ENCODE measurements around the gene USH1C.

Gene USH1C

GRCh38 chr11:17544181-17544622 lies at the start of gene USH1C:
TSS of gene USH1C (minus strand) at chr11:17544416. CDS start at chr11:17544307, 109 bp downstream.
- Histone ChIP-seq H3K4me3 (ENCODE audit: low read depth, low read length) (peak within 1 kb of the TSS; percentile 70), H3K9ac (ENCODE audit: low read depth, low read length) (peak within 1 kb of the TSS; percentile 54), H3K27me3 (ENCODE audit: control insufficient read depth, insufficient read depth, low read length) (peaks cover 32% of the 10 kb centered on the region), H3K9me3 (ENCODE audit: control insufficient read depth, insufficient read depth, low read length) (no peaks in the 10 kb centered on the region), H3K36me3 (ENCODE audit: control insufficient read depth, insufficient read depth, low read length) (no peaks in the 10 kb centered on the region), H3K4me1 (ENCODE audit: control insufficient read depth, insufficient read depth, low read length) (peaks cover 6% of the 10 kb centered on the region)

DNA sequence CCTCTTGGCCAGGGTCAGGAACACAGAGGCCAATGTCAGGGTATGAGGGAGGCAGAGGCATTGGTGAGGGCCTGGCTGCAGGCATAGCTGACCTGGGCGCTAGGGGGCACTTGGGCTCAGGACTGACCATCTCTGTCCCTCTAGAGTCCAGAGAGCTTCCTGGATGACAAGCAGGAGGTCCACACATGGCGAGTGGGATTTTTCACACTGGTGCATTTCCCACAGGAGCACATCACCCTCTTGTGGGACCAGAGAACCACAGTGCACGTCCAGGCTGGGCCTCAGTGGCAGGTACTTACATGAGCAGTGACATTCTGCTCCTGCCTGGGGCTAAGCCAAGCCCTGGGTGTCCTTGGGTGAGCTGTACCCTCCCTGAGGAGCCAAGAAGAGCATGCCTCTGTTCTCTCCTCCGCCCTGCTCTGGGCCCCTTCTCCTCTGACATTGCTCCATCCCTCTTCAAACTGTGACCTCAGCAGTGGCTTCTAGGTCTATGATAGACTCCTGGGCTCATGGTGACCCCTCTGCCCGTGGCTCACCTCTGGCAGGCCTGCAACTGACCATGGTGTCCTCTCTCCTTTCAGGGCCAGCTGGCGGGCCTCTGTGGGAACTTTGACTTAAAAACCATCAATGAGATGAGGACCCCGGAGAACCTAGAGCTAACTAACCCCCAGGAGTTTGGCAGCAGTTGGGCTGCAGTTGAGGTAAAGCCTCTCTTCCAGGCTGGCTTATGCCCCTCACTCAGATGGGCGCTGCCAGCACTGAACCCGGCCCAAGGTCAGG lies 49.4 kb upstream of the USH1C start:
- Histone ChIP-seq H3K4me3 (ENCODE audit: low read depth, low read length) (no peak overlapping the region), H3K36me3 (ENCODE audit: control insufficient read depth, insufficient read depth, low read length) (no peaks in the 10 kb centered on the region), H3K27me3 (ENCODE audit: control insufficient read depth, insufficient read depth, low read length) (peaks cover 9% of the 10 kb centered on the region), H3K9ac (ENCODE audit: low read depth, low read length) (no peak overlapping the region), H3K9me3 (ENCODE audit: control insufficient read depth, insufficient read depth, low read length) (no peaks in the 10 kb centered on the region), H3K4me1 (ENCODE audit: control insufficient read depth, insufficient read depth, low read length) (no peaks in the 10 kb centered on the region)

GRCh38 chr11:17591293-17591692 lies 47.1 kb upstream of the USH1C start:
- Histone ChIP-seq H3K4me1 (ENCODE audit: control insufficient read depth, insufficient read depth, low read length) (no peaks in the 10 kb centered on the region), H3K36me3 (ENCODE audit: control insufficient read depth, insufficient read depth, low read length) (no peaks in the 10 kb centered on the region), H3K9ac (ENCODE audit: low read depth, low read length) (no peak overlapping the region), H3K27me3 (ENCODE audit: control insufficient read depth, insufficient read depth, low read length) (peaks cover 9% of the 10 kb centered on the region), H3K4me3 (ENCODE audit: low read depth, low read length) (no peak overlapping the region), H3K9me3 (ENCODE audit: control insufficient read depth, insufficient read depth, low read length) (no peaks in the 10 kb centered on the region)

- H3K9ac ChIP-seq (ENCODE audit: low read depth, low read length), result no peak overlapping the region
- H3K4me3 ChIP-seq (ENCODE audit: low read depth, low read length), result no peak overlapping the region
- H3K9me3 ChIP-seq (ENCODE audit: control insufficient read depth, insufficient read depth, low read length), result no peaks in the 10 kb centered on the region
- no peaks in the 10 kb centered on the region for H3K4me1 ChIP-seq (ENCODE audit: control insufficient read depth, insufficient read depth, low read length)
- no peaks in the 10 kb centered on the region for H3K36me3 ChIP-seq (ENCODE audit: control insufficient read depth, insufficient read depth, low read length)
- H3K27me3 ChIP-seq (ENCODE audit: control insufficient read depth, insufficient read depth, low read length), result peaks cover 7% of the 10 kb centered on the region
Observed at GRCh38 chr11:17590463-17590862, 46.2 kb upstream of the USH1C start.

DNA sequence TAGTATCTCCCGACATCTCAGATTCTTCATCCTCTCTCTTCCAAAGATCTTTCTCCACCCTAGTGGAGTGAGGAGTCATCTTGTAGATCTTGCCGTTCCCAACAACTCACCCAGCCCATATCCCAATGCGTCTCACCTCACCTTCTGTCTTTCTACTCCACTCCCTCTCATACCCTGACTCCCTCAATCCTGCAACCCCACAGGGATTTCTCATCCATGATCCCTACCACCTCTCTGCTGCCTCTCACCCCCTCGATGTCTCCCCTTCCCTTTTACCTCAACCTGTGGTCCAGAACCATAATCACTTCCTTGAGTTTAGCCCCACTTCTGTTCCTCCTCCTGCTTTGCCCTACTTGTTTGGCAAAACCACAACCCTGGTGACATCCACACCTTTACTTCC lies 44.5 kb upstream of the USH1C start:
- H3K27me3 ChIP-seq (ENCODE audit: control insufficient read depth, insufficient read depth, low read length), result peaks cover 7% of the 10 kb centered on the region
- H3K4me1 ChIP-seq (ENCODE audit: control insufficient read depth, insufficient read depth, low read length), result no peaks in the 10 kb centered on the region
- H3K36me3 ChIP-seq (ENCODE audit: control insufficient read depth, insufficient read depth, low read length), result no peaks in the 10 kb centered on the region
- H3K9me3 ChIP-seq (ENCODE audit: control insufficient read depth, insufficient read depth, low read length), result no peaks in the 10 kb centered on the region
- no peak overlapping the region for H3K4me3 ChIP-seq (ENCODE audit: low read depth, low read length)
- no peak overlapping the region for H3K9ac ChIP-seq (ENCODE audit: low read depth, low read length)

GRCh38 chr11:17588166-17588565 lies 44.0 kb upstream of the USH1C start:
- H3K4me1 ChIP-seq (ENCODE audit: control insufficient read depth, insufficient read depth, low read length), result no peaks in the 10 kb centered on the region
- H3K27me3 ChIP-seq (ENCODE audit: control insufficient read depth, insufficient read depth, low read length), result peaks cover 7% of the 10 kb centered on the region
- H3K4me3 ChIP-seq (ENCODE audit: low read depth, low read length), result no peak overlapping the region
- no peaks in the 10 kb centered on the region for H3K36me3 ChIP-seq (ENCODE audit: control insufficient read depth, insufficient read depth, low read length)
- H3K9me3 ChIP-seq (ENCODE audit: control insufficient read depth, insufficient read depth, low read length), result no peaks in the 10 kb centered on the region
- no peak overlapping the region for H3K9ac ChIP-seq (ENCODE audit: low read depth, low read length)

GRCh38 chr11:17585911-17586695 lies 41.9 kb upstream of the USH1C start:
- Histone ChIP-seq H3K9me3 (ENCODE audit: control insufficient read depth, insufficient read depth, low read length) (no peaks in the 10 kb centered on the region), H3K9ac (ENCODE audit: low read depth, low read length) (no peak overlapping the region)

GRCh38 chr11:17581732-17582053 lies 37.5 kb upstream of the USH1C start:
- Histone ChIP-seq H3K27me3 (ENCODE audit: control insufficient read depth, insufficient read depth, low read length) (no peaks in the 10 kb centered on the region), H3K9me3 (ENCODE audit: control insufficient read depth, insufficient read depth, low read length) (no peaks in the 10 kb centered on the region), H3K4me3 (ENCODE audit: low read depth, low read length) (no peak overlapping the region), H3K9ac (ENCODE audit: low read depth, low read length) (no peak overlapping the region), H3K4me1 (ENCODE audit: control insufficient read depth, insufficient read depth, low read length) (peaks cover 5% of the 10 kb centered on the region), H3K36me3 (ENCODE audit: control insufficient read depth, insufficient read depth, low read length) (no peaks in the 10 kb centered on the region)

More at GRCh38 chr11:17585911-17586695, 41.9 kb upstream of the USH1C start:
- H3K36me3 ChIP-seq (ENCODE audit: control insufficient read depth, insufficient read depth, low read length), result no peaks in the 10 kb centered on the region
- H3K4me3 ChIP-seq (ENCODE audit: low read depth, low read length), result no peak overlapping the region
- peaks cover 7% of the 10 kb centered on the region for H3K27me3 ChIP-seq (ENCODE audit: control insufficient read depth, insufficient read depth, low read length)
- H3K4me1 ChIP-seq (ENCODE audit: control insufficient read depth, insufficient read depth, low read length), result no peaks in the 10 kb centered on the region

GRCh38 chr11:17581036-17581731 lies 37.0 kb upstream of the USH1C start:
- no peaks in the 10 kb centered on the region for H3K27me3 ChIP-seq (ENCODE audit: control insufficient read depth, insufficient read depth, low read length)
- H3K9ac ChIP-seq (ENCODE audit: low read depth, low read length), result no peak overlapping the region
- no peaks in the 10 kb centered on the region for H3K9me3 ChIP-seq (ENCODE audit: control insufficient read depth, insufficient read depth, low read length)
- no peaks in the 10 kb centered on the region for H3K36me3 ChIP-seq (ENCODE audit: control insufficient read depth, insufficient read depth, low read length)
- H3K4me1 ChIP-seq (ENCODE audit: control insufficient read depth, insufficient read depth, low read length), result peaks cover 5% of the 10 kb centered on the region
- no peak overlapping the region for H3K4me3 ChIP-seq (ENCODE audit: low read depth, low read length)

- H3K27me3 ChIP-seq (ENCODE audit: control insufficient read depth, insufficient read depth, low read length), result no peaks in the 10 kb centered on the region
- H3K9me3 ChIP-seq (ENCODE audit: control insufficient read depth, insufficient read depth, low read length), result no peaks in the 10 kb centered on the region
- H3K4me1 ChIP-seq (ENCODE audit: control insufficient read depth, insufficient read depth, low read length), result peaks cover 9% of the 10 kb centered on the region
- no peak overlapping the region for H3K9ac ChIP-seq (ENCODE audit: low read depth, low read length)
- H3K4me3 ChIP-seq (ENCODE audit: low read depth, low read length), result no peak overlapping the region
- no peaks in the 10 kb centered on the region for H3K36me3 ChIP-seq (ENCODE audit: control insufficient read depth, insufficient read depth, low read length)
Observed at GRCh38 chr11:17580271-17580670, 36.1 kb upstream of the USH1C start.

DNA sequence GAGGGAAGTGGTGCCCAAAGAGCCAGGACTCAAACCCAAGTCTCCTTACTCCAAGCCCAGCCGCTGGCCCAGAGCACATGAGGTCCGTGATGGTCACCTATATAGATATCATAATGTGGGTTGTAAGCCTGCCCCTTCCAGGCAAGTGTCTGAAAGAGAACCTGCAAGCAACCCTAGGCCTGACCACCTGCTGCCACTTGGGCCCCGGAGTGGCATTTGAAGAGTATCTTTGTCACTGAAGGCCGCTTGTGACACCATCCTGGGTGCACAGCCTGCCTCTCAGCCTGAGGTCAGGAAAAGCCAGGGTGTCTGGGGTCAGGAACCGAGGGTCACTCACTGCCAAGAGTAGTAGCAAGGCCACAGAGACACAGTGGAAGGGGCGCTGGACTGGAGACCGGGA lies 35.2 kb upstream of the USH1C start:
- H3K9me3 ChIP-seq (ENCODE audit: control insufficient read depth, insufficient read depth, low read length), result no peaks in the 10 kb centered on the region
- no peaks in the 10 kb centered on the region for H3K27me3 ChIP-seq (ENCODE audit: control insufficient read depth, insufficient read depth, low read length)
- H3K4me1 ChIP-seq (ENCODE audit: control insufficient read depth, insufficient read depth, low read length), result peaks cover 9% of the 10 kb centered on the region
- H3K9ac ChIP-seq (ENCODE audit: low read depth, low read length), result no peak overlapping the region
- no peak overlapping the region for H3K4me3 ChIP-seq (ENCODE audit: low read depth, low read length)
- H3K36me3 ChIP-seq (ENCODE audit: control insufficient read depth, insufficient read depth, low read length), result no peaks in the 10 kb centered on the region
